Measurements from ENCODE around the gene SMIM23. TPM values are rescaled to one million over a fixed set of nuclear protein-coding genes. Genes with fewer than 3 reads are reported as not detected.
A peak's percentile ranks its signal among the peaks of the same experiment; 100 is the strongest.
"Not testable (repeated sequence)": the region's sequence is repeated elsewhere in the genome, so short reads cannot be mapped to it uniquely, and the experiment has no call there.

The SMIM23 gene
- total RNA-seq, 3 donors from 2014 or later, result not detected

GRCh38 chr5:171773106-171773505, 12.5 kb upstream of the SMIM23 start:
- H3K27ac ChIP-seq, result no peak overlapping the region
- intact Hi-C loops (cut with DNase I; ENCODE audit: low total_unique reads), result no loop called here
- no peaks in the 10 kb centered on the region for H3K4me1 ChIP-seq
- H3K27me3 ChIP-seq, result peaks cover 0 to 3% of the 10 kb centered on the region in 2 donors
- no peak overlapping the region for H3K4me3 ChIP-seq
- H3K9me3 ChIP-seq, result peaks cover 0 to under 1% of the 10 kb centered on the region in 2 donors
- TF ChIP-seq CTCF (IDR thresholded peaks at IDR 0.05) (no peak), POLR2AphosphoS5 (IDR thresholded peaks at IDR 0.05) (no peak)
- DNase-seq (ENCODE audit: low spot score in 2 of 2), result no peak
- H3K36me3 ChIP-seq, result no peaks in the 10 kb centered on the region

- DNase-seq (ENCODE audit: low spot score in 2 of 2), result no peak
- Histone ChIP-seq H3K36me3 (no peaks in the 10 kb centered on the region), H3K4me3 (no peak overlapping the region), H3K9me3 (no peaks in the 10 kb centered on the region), H3K27ac (no peak overlapping the region), H3K27me3 (peaks cover 0 to 3% of the 10 kb centered on the region in 2 donors), H3K4me1 (no peaks in the 10 kb centered on the region)
- TF ChIP-seq CTCF (IDR thresholded peaks at IDR 0.05) (no peak), POLR2AphosphoS5 (IDR thresholded peaks at IDR 0.05) (no peak), POLR2A (IDR thresholded peaks at IDR 0.05) (no peak)
- intact Hi-C loops (cut with DNase I; ENCODE audit: low total_unique reads), result no loop called here
These were observed 11.2 kb upstream of the SMIM23 start for GRCh38 chr5:171774418-171774817.

GRCh38 chr5:171776213-171776612, 9.4 kb upstream of the SMIM23 start:
- Histone ChIP-seq H3K27ac (no peak overlapping the region), H3K4me1 (no peaks in the 10 kb centered on the region), H3K36me3 (no peaks in the 10 kb centered on the region), H3K27me3 (peaks cover 0 to 3% of the 10 kb centered on the region in 2 donors), H3K4me3 (no peak overlapping the region), H3K9me3 (no peaks in the 10 kb centered on the region)
- intact Hi-C loops (cut with DNase I; ENCODE audit: low total_unique reads), result no loop called here
- TF ChIP-seq POLR2A (IDR thresholded peaks at IDR 0.05), result no peak
- no peak for TF ChIP-seq CTCF (IDR thresholded peaks at IDR 0.05)
- no peak for TF ChIP-seq POLR2AphosphoS5 (IDR thresholded peaks at IDR 0.05)
- no peak for DNase-seq (ENCODE audit: low spot score in 2 of 2)

- DNase-seq (ENCODE audit: low spot score in 2 of 2), result no peak
- H3K27ac ChIP-seq, result no peak overlapping the region
- no peak overlapping the region for H3K4me3 ChIP-seq
- H3K36me3 ChIP-seq, result no peaks in the 10 kb centered on the region
- TF ChIP-seq POLR2A (IDR thresholded peaks at IDR 0.05), result no peak
- TF ChIP-seq POLR2AphosphoS5 (IDR thresholded peaks at IDR 0.05), result peak in 1 of 3 donors; percentile 13
- intact Hi-C loops (cut with DNase I; ENCODE audit: low total_unique reads), result no loop called here
- H3K27me3 ChIP-seq, result peaks cover 0 to 3% of the 10 kb centered on the region in 2 donors
- no peaks in the 10 kb centered on the region for H3K9me3 ChIP-seq
- H3K4me1 ChIP-seq, result no peaks in the 10 kb centered on the region
These were observed 8.6 kb upstream of the SMIM23 start for GRCh38 chr5:171776770-171777759.

- H3K27ac ChIP-seq; intact Hi-C loops (cut with DNase I; ENCODE audit: low total_unique reads); H3K9me3 ChIP-seq; H3K4me3 ChIP-seq; H3K36me3 ChIP-seq; H3K27me3 ChIP-seq; DNase-seq (ENCODE audit: low spot score in 2 of 2); H3K4me1 ChIP-seq: not testable (repeated sequence)
These were observed 3.9 kb upstream of the SMIM23 start for GRCh38 chr5:171781744-171782143.

- TF ChIP-seq POLR2A (IDR thresholded peaks at IDR 0.05), result no peak
- TF ChIP-seq CTCF (IDR thresholded peaks at IDR 0.05), result no peak
- intact Hi-C loops (cut with DNase I; ENCODE audit: low total_unique reads), result no loop called here
- no peaks in the 10 kb centered on the region for H3K9me3 ChIP-seq
- no peak overlapping the region for H3K27ac ChIP-seq
- no peak for DNase-seq (ENCODE audit: low spot score in 2 of 2)
- H3K4me1 ChIP-seq, result no peaks in the 10 kb centered on the region
- peaks cover 0 to 2% of the 10 kb centered on the region in 2 donors for H3K27me3 ChIP-seq
- H3K4me3 ChIP-seq, result no peak overlapping the region
- H3K36me3 ChIP-seq, result no peaks in the 10 kb centered on the region
These were observed 3.2 kb upstream of the SMIM23 start for GRCh38 chr5:171782332-171782966.

All from breast epithelium (tissue), 4 donors.